Measurements from ENCODE around the gene CCNDBP1.
"Not testable (repeated sequence)": the region's sequence is repeated elsewhere in the genome, so short reads cannot be mapped to it uniquely, and the experiment has no call there.

CCNDBP1 gene, protein sequence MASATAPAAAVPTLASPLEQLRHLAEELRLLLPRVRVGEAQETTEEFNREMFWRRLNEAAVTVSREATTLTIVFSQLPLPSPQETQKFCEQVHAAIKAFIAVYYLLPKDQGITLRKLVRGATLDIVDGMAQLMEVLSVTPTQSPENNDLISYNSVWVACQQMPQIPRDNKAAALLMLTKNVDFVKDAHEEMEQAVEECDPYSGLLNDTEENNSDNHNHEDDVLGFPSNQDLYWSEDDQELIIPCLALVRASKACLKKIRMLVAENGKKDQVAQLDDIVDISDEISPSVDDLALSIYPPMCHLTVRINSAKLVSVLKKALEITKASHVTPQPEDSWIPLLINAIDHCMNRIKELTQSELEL

DNA sequence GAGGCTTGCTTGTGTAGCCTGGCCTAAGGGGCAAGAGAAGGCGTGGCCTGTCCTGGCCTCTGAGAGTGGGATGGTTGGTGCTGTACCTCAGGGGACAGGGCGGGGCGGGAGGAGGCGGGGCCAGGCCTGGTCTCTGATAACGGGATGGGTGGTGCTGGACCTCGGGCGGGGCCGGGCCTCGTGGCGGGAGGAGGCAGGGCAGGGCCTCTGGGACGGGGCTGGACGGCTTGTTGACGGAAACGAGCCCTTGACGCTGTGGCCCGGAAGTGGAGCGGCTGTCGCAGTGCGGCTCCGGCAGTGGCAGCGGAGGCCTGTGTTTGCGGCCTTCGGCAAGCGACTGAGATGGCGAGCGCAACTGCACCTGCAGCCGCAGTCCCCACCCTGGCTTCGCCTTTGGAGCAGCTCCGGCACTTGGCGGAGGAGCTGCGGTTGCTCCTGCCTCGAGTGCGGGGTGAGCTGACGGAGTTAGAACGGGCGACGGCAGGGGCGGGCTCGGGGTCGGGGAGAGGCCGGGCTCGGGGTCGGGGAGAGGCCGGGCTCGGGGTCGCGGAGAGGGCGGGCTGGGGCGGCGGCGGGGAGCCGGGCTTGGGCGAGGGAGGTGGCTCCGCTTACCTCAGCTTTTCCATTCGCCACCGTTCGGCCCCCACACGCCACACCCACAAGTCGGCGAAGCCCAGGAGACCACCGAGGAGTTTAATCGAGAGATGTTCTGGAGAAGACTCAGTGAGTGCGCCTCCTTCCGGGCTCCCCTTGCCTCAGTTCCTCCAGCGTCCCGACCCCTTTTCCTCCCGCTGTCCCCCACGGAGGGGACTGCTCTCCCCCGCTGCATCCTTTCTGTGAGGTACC, at the start of gene CCNDBP1:
Gene CCNDBP1 (plus strand): TSS at position 247 of the 846 bp plus-strand sequence. CDS start 96 bp downstream, at position 343.
- peak within 1 kb of the TSS; percentile 64 for H3K27ac ChIP-seq (ENCODE audit: low read depth, low read length)
- H3K9ac ChIP-seq (ENCODE audit: low read length) = peak within 1 kb of the TSS; percentile 57
- peak within 1 kb of the TSS; percentile 72 to 80 for H3K4me3 ChIP-seq (ENCODE audit: low read depth in 1 of 2, low read length in 2 of 2)
- no peaks in the 10 kb centered on the region for H3K27me3 ChIP-seq (ENCODE audit: control insufficient read depth in 1 of 2, insufficient read depth in 2 of 2, low read length in 2 of 2)
- H3K9me3 ChIP-seq (ENCODE audit: low read length) = no peaks in the 10 kb centered on the region
- H3K36me3 ChIP-seq (ENCODE audit: insufficient read depth, low read length) = peaks cover 11% of the 10 kb centered on the region
- peaks cover 4% of the 10 kb centered on the region for H3K4me1 ChIP-seq (ENCODE audit: insufficient read depth, low read length)

DNA sequence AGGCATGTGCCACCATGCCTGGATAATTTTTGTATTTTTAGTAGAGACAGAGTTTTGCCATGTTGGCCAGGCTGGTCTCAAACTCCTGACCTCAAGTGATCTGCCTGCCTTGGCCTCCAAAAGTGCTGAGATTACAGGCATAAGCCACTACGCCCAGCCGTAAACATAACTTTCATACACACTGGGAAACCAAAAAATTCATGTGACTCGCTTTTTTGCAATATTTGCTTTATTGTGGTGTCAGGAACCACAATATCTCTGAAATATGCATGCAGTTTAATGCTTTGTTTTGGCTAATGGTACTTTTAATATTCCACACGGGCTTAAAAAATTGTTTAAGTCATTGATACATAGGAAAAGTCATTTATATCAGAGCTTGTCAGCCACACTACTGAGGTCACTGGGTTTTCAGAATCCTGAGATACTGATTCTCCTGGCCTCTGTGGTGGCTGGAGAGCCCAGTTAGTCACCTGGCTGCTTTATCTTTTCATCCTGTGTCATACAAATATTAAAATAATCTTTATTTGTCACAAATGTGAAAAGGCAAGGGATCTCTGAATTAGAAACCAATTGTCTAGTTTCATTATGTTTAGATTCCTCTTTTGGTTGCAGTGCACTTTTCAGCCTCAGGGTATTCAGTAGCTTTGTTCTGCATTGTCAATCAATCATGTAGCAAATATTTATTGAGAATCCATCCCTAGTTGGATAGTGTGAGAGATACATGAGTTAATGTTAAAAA, 41.8 kb upstream of the CCNDBP1 start:
- Histone ChIP-seq H3K36me3 (ENCODE audit: insufficient read depth, low read length) (peaks cover 48% of the 10 kb centered on the region), H3K27me3 (ENCODE audit: control insufficient read depth in 1 of 2, insufficient read depth in 2 of 2, low read length in 2 of 2) (no peaks in the 10 kb centered on the region)

DNA sequence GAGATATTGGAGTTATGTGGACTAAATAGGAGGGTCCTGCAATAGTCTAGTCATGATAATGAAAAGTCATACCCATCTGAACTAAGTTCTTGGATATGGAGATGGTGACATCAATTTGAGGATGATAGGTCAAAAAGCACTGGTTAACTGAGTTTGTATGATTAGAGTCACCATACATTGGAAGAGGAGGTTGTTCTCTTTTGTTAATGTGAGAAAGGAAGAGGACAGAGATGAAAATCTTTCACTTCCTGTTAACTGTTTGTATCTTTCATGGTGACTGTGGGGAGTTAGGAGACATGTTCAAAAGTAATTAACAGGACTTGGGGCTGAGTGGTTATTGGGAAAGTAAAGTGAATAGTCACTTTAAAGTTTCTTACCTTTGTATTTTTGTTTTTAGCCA, 40.7 kb upstream of the CCNDBP1 start:
- Histone ChIP-seq H3K27ac (ENCODE audit: low read depth, low read length) (no peak overlapping the region), H3K36me3 (ENCODE audit: insufficient read depth, low read length) (peaks cover 48% of the 10 kb centered on the region), H3K27me3 (ENCODE audit: control insufficient read depth in 1 of 2, insufficient read depth in 2 of 2, low read length in 2 of 2) (no peaks in the 10 kb centered on the region), H3K9me3 (ENCODE audit: low read length) (no peaks in the 10 kb centered on the region), H3K4me3 (ENCODE audit: low read depth in 1 of 2, low read length in 2 of 2) (no peak overlapping the region), H3K9ac (ENCODE audit: low read length) (no peak overlapping the region), H3K4me1 (ENCODE audit: insufficient read depth, low read length) (no peaks in the 10 kb centered on the region)

More for the DNA sequence above, 41.8 kb upstream of the CCNDBP1 start:
- H3K4me3 ChIP-seq (ENCODE audit: low read depth in 1 of 2, low read length in 2 of 2) = no peak overlapping the region
- H3K27ac ChIP-seq (ENCODE audit: low read depth, low read length) = no peak overlapping the region
- no peaks in the 10 kb centered on the region for H3K4me1 ChIP-seq (ENCODE audit: insufficient read depth, low read length)
- H3K9ac ChIP-seq (ENCODE audit: low read length) = no peak overlapping the region
- no peaks in the 10 kb centered on the region for H3K9me3 ChIP-seq (ENCODE audit: low read length)

DNA sequence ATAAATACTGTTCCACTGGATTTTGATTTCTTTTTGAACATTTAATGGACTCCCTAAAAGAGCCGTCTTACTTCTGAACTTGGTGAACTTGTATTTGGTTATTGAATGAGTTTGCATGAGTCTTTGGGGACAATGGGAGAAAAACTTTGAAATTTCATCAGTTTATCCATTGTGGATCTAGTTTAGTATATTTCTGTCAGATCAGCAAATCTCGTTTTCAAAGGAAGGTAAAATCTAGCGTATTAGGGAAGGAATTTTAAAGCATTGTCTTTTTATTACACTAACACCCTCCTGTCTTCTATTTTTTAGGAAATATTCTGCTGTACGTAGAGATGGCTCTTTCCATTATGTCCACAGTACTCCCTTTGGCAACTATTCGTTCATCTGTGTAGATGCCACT, 39.0 kb upstream of the CCNDBP1 start:
- Histone ChIP-seq H3K36me3 (ENCODE audit: insufficient read depth, low read length) (peaks cover 40% of the 10 kb centered on the region), H3K27ac (ENCODE audit: low read depth, low read length) (no peak overlapping the region), H3K4me3 (ENCODE audit: low read depth in 1 of 2, low read length in 2 of 2) (no peak overlapping the region), H3K4me1 (ENCODE audit: insufficient read depth, low read length) (no peaks in the 10 kb centered on the region), H3K9me3 (ENCODE audit: low read length) (no peaks in the 10 kb centered on the region), H3K9ac (ENCODE audit: low read length) (no peak overlapping the region), H3K27me3 (ENCODE audit: control insufficient read depth in 1 of 2, insufficient read depth in 2 of 2, low read length in 2 of 2) (no peaks in the 10 kb centered on the region)

DNA sequence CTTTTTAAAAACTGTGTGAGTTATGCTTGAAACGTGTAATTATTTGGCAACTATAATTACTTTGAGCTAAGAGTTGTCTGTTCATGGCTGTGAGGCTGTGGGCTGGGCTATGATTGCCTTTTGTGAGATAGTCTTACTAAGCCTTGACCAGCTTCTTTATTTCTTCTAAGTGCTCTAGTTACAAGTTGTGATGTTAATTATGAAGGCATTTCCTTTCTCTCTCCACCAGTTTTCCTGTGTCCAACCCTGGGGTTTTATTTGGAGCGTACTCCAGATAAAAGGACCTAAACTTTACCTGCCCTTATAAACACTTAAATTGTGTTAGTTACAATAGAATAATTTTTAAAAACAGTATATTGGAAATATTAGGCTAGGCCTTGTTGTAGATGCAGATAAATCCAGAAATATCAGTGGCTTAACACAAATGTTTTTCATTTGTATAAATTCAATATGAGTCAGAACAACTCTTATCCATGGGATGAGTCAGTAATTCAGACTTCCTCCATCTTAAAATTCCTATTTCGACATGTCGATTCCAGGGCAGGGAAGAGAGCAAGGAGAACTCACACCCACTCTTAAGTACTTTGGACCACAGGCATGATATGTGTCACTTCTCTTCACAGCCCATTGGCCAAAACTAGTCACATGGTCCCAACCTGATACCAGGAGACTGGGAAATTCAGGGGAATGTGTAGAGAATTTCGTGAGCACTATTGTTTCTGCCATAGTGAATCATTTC, 34.8 kb upstream of the CCNDBP1 start:
- no peaks in the 10 kb centered on the region for H3K4me1 ChIP-seq (ENCODE audit: insufficient read depth, low read length)
- H3K27me3 ChIP-seq (ENCODE audit: control insufficient read depth in 1 of 2, insufficient read depth in 2 of 2, low read length in 2 of 2) = no peaks in the 10 kb centered on the region
- peaks cover 51% of the 10 kb centered on the region for H3K36me3 ChIP-seq (ENCODE audit: insufficient read depth, low read length)
- no peak overlapping the region for H3K27ac ChIP-seq (ENCODE audit: low read depth, low read length)
- H3K9ac ChIP-seq (ENCODE audit: low read length) = no peak overlapping the region
- H3K9me3 ChIP-seq (ENCODE audit: low read length) = no peaks in the 10 kb centered on the region
- no peak overlapping the region for H3K4me3 ChIP-seq (ENCODE audit: low read depth in 1 of 2, low read length in 2 of 2)

DNA sequence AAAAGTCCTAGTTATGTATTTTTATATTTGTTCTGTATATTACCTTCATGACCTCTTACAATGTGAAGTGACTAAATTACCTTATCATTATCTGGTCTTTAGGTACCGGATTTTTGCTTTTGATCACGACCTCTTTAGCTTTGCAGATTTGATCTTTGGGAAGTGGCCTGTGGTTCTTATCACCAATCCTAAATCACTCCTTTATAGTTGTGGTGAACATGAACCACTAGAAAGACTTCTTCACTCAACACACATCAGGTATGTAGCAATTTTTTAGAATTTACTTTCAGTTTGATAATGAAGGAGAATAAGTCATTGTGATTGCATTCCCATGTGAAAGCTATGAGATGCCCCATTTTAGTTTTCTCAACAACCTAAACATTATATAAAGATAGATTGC, 33.5 kb upstream of the CCNDBP1 start:
- peaks cover 55% of the 10 kb centered on the region for H3K36me3 ChIP-seq (ENCODE audit: insufficient read depth, low read length)

DNA sequence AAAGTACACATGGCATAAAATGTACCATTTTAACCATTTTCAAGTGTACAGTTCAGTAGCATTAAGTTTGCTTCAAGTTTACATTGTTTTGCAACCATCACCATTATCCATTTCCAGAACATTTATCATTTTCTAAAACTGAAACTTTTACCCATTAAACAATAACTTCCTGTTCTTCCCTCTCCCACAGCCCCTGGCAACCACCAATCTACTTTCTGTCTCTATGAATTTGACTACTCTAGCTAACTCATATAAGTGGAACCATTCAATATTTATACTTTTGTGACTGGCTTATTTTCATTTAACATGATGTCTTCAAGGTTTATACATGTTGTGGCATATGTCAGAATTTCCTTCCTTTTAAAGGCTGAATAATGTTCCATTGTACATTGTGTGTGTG, 31.9 kb upstream of the CCNDBP1 start:
- Histone ChIP-seq H3K9ac (ENCODE audit: low read length) (no peak overlapping the region), H3K9me3 (ENCODE audit: low read length) (no peaks in the 10 kb centered on the region), H3K27me3 (ENCODE audit: control insufficient read depth in 1 of 2, insufficient read depth in 2 of 2, low read length in 2 of 2) (no peaks in the 10 kb centered on the region), H3K4me1 (ENCODE audit: insufficient read depth, low read length) (no peaks in the 10 kb centered on the region), H3K36me3 (ENCODE audit: insufficient read depth, low read length) (peaks cover 56% of the 10 kb centered on the region), H3K27ac (ENCODE audit: low read depth, low read length) (no peak overlapping the region), H3K4me3 (ENCODE audit: low read depth in 1 of 2, low read length in 2 of 2) (no peak overlapping the region)

More for the DNA sequence above, 33.5 kb upstream of the CCNDBP1 start:
- Histone ChIP-seq H3K4me1 (ENCODE audit: insufficient read depth, low read length) (no peaks in the 10 kb centered on the region), H3K9me3 (ENCODE audit: low read length) (no peaks in the 10 kb centered on the region), H3K27me3 (ENCODE audit: control insufficient read depth in 1 of 2, insufficient read depth in 2 of 2, low read length in 2 of 2) (no peaks in the 10 kb centered on the region), H3K4me3 (ENCODE audit: low read depth in 1 of 2, low read length in 2 of 2) (no peak overlapping the region), H3K9ac (ENCODE audit: low read length) (no peak overlapping the region), H3K27ac (ENCODE audit: low read depth, low read length) (no peak overlapping the region)

DNA sequence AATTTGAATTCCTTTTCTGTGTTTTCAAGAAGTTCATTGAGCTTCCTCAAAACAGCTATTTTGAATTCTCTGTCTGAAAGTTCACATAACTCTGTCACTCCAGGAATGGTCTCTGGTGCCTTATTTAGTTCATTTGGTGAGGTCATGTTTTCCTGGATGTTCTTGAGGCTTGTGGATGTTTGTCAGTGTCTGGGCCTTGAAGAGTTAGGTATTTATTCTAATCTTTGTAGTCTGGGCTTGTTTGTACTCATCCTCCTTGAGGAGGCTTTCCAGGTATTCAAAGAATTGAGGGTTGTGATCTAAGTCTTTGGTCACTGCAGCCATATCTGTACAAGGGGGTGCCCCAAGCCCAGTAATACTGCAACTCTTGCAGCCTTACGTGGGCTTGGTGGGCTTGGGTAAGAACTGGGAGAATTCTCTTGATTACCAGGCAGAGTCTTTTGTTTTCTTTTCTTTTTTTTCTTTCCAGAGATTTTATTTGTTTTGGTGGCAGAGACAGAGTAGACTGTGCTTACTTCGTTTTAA, 19.3 kb upstream of the CCNDBP1 start:
- Histone ChIP-seq H3K27ac (ENCODE audit: low read depth, low read length) (no peak overlapping the region), H3K36me3 (ENCODE audit: insufficient read depth, low read length) (peaks cover 5% of the 10 kb centered on the region), H3K4me1 (ENCODE audit: insufficient read depth, low read length) (peaks cover 13% of the 10 kb centered on the region)

DNA sequence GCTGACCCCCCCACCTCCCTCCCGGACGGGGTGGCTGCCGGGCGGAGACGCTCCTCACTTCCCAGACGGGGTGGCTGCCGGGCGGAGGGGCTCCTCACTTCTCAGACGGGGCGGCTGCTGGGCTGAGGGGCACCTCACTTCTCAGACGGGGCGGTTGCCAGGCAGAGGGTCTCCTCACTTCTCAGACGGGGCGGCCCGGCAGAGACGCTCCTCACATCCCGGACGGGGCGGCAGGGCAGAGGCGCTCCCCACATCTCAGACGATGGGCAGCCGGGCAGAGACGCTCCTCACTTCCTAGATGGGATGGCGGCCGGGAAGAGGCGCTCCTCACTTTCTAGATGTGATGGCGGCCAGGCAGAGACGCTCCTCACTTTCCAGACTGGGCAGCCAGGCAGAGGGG, 17.9 kb upstream of the CCNDBP1 start:
- H3K36me3 ChIP-seq (ENCODE audit: insufficient read depth, low read length); H3K27me3 ChIP-seq (ENCODE audit: control insufficient read depth in 1 of 2, insufficient read depth in 2 of 2, low read length in 2 of 2); H3K27ac ChIP-seq (ENCODE audit: low read depth, low read length); H3K9me3 ChIP-seq (ENCODE audit: low read length); H3K4me3 ChIP-seq (ENCODE audit: low read depth in 1 of 2, low read length in 2 of 2); H3K9ac ChIP-seq (ENCODE audit: low read length): not testable (repeated sequence)
- H3K4me1 ChIP-seq (ENCODE audit: insufficient read depth, low read length) = peaks cover 13% of the 10 kb centered on the region

More for the DNA sequence above, 19.3 kb upstream of the CCNDBP1 start:
- H3K4me3 ChIP-seq (ENCODE audit: low read depth in 1 of 2, low read length in 2 of 2) = no peak overlapping the region
- H3K9me3 ChIP-seq (ENCODE audit: low read length) = no peaks in the 10 kb centered on the region
- no peaks in the 10 kb centered on the region for H3K27me3 ChIP-seq (ENCODE audit: control insufficient read depth in 1 of 2, insufficient read depth in 2 of 2, low read length in 2 of 2)
- H3K9ac ChIP-seq (ENCODE audit: low read length) = no peak overlapping the region

DNA sequence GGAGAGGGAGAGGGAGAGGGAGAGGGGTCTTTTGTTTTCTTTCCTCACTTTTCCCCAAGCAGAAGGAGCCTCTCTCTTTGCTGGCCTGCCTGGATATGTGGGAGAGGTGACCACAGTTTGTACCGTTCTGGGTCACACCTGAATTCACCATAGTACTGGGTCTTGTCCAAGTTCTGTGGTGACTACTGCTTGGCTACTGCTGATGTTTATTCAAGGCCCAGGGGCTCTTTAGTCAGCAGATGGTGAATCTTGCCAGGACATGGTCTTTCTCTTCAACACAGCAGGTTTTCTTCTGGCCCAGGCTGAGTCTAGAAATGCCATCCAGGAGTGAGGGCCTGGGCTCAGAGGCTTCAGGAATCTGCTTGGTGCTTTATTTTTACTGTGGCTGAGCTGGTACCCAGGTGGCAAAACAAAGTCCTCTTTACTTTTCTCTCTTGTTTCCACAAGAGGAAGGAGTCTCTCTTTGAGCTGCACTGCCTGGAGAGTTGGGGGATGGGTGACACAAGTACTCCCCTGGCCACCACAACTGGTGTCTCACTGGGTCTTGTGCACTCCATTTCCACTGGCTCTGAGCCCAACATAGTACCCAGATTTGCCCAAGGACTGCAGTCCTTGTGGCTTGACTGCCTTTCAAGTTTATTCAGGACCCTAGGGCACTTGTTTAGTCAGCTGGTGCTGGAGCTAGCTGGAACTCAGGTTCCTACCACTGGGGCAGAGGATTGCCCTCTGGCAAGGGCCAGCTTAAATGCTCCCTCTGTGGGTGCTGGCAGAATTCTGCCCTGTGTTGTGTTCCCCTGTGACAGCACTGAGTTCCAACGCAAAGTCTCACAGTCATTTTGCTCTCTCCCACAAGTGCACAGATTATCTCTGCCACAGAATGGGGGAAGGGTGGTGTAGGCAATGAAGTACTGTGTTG, 16.8 kb upstream of the CCNDBP1 start:
- Histone ChIP-seq H3K36me3 (ENCODE audit: insufficient read depth, low read length) (peaks cover 5% of the 10 kb centered on the region), H3K27ac (ENCODE audit: low read depth, low read length) (peak overlapping the region; percentile 54)

More for the DNA sequence above, 16.8 kb upstream of the CCNDBP1 start:
- Histone ChIP-seq H3K9ac (ENCODE audit: low read length) (no peak overlapping the region), H3K9me3 (ENCODE audit: low read length) (no peaks in the 10 kb centered on the region), H3K4me3 (ENCODE audit: low read depth in 1 of 2, low read length in 2 of 2) (no peak overlapping the region), H3K4me1 (ENCODE audit: insufficient read depth, low read length) (peaks cover 13% of the 10 kb centered on the region), H3K27me3 (ENCODE audit: control insufficient read depth in 1 of 2, insufficient read depth in 2 of 2, low read length in 2 of 2) (no peaks in the 10 kb centered on the region)

Measured in muscle layer of colon (tissue), 2 donors.